ENCODE results near the gene PDSS2. TPM values are rescaled to one million over a fixed set of nuclear protein-coding genes. Genes with fewer than 3 reads are reported as not detected.
"Not testable (repeated sequence)": the region's sequence is repeated elsewhere in the genome, so short reads cannot be mapped to it uniquely, and the experiment has no call there.

The PDSS2 gene
- total RNA-seq, 1 donor: 10.2 TPM

DNA sequence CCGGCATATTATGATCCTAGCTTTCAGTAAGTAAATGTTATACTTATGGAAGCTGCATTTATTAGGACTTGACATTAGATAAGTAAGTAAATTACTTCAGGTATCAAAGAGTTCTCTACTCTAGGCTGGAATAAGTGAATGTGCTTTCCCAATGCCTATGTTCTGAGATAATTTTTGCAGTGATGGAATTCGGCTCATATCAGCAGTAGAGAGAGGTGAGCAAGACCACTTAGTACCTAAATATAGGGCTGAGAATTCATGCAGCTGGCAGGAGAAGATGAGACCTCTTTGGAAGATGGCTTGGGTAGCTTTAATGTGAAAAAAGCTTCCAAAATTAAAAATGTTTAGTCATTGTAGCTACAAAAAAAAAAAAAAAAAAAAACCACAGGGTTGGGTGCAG lies 330.8 kb downstream of the PDSS2 start:
- no peak for DNase-seq (ENCODE audit: low read depth in 2 of 3, low spot score in 2 of 3)

DNA sequence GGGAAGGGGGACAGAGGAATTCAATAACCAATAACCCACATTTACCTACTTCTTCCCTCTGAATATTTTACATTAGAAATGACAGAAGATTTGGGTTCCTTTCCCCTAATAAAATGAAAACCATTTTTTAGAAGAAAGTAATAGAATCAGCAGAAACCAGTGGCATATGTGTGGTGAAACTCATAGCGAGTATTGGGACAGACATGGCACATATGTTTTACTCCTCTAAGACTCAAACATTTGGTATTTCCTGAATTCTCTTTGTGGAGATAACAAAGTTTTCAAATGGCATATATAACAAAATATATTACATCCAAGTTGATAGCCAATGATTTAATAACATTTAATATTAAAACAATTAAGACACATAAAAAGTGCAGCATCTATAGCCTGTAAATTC lies 331.2 kb downstream of the PDSS2 start:
- DNase-seq (ENCODE audit: low read depth in 2 of 3, low spot score in 2 of 3): no peak

DNA sequence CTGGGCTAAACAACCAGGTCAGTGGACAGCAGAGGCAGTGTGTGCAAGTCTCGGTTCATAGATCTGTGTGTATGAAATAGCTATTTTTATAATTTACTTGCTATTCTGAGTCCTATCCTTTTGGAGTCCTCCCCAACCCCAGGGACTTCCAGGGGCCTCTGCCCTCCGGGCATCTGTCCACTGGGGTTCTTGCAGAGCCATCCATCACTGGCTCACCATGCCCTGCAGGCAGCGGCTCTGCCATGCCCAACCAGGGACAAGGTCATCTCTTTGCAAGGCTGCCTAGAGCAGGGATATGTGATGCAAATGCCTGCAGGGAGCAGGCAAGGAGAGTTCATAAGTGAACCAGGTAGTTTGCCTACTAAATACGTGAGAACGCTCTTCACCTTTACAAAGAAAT lies 333.6 kb downstream of the PDSS2 start:
- no peak for DNase-seq (ENCODE audit: low read depth in 2 of 3, low spot score in 2 of 3)

DNA sequence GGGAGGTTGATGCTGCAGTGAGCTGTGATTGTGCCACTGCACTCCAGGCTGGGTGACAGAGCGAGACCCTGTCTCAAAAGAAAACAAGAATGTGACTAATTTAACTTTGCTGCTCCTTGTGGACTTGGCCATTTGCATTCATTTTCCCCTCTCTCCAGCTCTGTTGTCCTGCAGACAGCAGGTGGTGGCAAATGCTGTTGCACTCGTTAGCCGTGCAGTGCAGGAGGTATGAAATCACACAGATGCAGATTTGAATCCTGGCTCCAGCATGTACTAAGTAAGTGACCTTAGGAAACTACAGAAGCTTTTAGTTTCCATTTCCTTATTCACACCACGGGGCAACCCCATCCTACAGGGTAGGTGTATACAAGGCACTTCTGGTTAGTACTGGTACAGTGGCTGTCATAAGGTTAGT lies 334.4 kb downstream of the PDSS2 start:
- no peak for DNase-seq (ENCODE audit: low read depth in 2 of 3, low spot score in 2 of 3)

DNA sequence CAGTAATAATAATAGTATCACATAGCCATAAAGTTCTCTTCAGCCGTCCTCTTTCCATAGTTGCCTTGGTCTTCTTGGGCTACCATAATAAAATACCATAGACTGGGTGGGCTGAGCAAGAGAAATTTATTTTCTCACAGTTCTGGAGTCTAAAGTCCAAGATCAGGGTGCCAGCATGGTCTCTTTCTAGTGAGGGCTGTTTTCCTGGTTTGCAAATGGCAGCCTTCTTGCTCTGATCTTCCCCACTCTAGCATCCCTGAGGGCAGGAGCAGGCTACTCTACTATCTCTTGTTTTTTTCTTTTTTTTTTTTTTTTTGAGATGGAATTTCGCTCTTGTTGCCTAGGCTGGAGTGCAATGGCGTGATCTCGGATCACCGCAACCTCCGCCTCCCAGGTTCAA lies 335.9 kb downstream of the PDSS2 start:
- no peak for DNase-seq (ENCODE audit: low read depth in 2 of 3, low spot score in 2 of 3)

DNA sequence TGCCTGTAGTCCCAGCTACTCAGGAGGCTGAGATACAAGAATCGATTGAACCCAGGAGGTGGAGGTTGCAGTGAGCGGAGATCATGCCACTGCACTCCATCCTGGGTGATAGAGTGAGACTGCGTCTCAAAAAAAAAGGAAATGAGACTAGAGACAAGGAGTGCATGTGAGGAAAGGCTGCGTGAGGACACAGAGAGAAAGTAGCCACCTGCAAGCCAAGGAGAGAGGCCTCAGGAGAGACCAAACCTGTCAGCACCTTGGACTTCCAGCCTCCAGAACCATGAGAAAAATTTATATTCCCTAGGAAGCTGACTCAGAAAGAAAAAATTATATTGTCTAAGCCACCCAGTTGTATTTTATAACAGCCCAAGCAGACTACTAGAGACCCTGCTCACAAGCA lies 336.6 kb downstream of the PDSS2 start:
- DNase-seq (ENCODE audit: low read depth in 2 of 3, low spot score in 2 of 3): no peak

DNA sequence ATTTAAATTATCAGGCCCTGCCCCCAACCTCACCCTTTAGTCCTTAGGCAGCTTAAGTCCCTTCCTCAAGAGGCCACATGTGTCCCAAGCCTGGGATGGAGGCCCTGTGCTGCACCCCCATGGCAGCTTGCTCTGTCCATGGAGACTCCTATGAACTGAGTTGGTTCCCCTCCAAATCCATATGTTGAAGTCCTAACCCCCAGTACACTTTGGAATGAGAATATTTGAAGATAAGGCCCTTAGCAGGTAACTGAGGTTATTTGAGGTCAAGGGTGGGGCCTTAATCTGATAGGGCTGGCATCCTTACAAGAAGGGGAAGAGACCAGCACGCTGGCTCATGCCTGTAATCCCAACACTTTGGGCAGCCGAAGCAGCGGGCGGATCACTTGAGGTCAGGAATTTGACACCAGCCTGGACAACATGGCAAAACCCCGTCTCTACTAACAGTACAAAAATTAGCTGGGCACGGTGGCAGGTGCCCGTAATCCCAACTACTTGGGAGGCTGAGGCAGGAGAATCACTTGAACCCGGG lies 337.3 kb downstream of the PDSS2 start:
- DNase-seq (ENCODE audit: low read depth in 2 of 3, low spot score in 2 of 3): no peak

DNA sequence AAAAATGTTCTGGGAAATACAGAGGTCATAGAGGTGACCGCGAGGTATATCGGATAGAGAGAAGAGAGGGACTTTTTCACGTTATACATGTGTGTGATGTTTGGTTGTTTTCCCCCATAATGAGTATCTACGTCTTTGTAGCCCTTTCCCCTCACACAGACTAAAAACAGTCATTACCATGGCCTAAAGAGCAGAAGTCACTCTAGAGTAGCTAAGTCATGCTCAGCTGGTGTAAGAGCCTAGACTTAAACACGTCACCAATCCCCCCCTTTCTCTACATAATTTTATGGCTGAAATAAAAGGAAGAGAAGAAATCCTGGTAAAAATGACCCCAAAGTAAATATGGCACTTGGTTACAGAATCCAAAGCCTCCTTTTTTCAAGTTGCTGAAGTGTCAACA lies 338.1 kb downstream of the PDSS2 start:
- DNase-seq (ENCODE audit: low read depth in 2 of 3, low spot score in 2 of 3): no peak

DNA sequence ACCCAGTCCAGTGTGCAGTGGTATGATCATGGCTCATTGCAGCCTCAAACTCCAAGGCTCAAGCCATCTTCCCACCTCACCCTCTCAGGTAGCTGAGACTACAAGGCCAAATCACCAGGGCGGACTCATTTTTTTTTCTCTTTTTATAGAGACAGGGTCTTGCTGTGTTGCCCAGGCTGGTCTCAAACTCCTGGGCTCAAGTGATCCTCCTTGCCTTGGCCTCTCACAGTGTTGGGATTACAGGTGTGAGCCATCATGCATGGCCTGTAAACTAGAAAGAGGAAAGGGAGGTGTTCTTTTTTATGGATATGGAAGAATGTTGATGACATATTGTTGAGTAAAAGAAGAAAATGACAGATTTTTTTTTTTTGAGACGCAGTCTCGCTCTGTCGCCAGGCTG lies 339.0 kb downstream of the PDSS2 start:
- no peak for DNase-seq (ENCODE audit: low read depth in 2 of 3, low spot score in 2 of 3)

DNA sequence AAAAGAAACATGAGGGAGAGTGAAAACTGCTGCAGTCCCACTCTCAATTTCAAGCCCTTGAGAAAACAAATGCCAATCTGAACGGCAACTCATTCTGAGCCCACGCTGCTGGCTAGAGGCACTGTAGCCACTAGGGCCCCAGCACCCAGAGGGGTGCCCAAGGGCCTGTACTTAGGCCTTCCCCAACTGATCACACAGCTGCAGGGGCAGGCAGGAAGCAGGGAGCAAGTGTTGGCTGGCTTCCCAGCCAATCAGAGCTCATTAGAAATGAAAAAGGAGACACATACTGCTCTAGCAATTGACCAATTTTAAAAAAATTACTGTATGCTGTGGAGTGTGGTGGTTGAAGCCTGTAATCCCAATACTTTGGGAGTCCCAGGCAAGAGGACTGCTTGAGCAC lies 340.4 kb downstream of the PDSS2 start:
- peak in 1 of 3 donors; percentile 18 for DNase-seq (ENCODE audit: low read depth in 2 of 3, low spot score in 2 of 3)

DNA sequence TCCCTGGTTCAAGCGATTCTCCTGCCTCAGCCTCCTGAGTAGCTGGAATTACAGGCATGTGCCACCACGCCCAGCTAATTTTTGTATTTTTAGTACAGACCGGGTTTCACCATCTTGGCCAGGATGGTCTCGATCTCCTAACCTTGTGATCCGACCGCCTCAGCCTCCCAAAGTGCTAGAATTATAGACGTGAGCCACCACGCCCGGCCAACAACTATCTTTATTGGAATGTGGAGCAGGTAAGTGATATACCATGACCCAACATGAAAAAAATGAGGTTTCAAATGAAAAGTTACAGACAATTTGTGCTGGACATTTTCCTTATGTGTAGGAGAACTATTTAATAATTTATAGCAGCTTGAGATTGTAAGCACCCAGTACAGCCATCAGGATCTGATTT lies 340.8 kb downstream of the PDSS2 start:
- not testable (repeated sequence) for DNase-seq (ENCODE audit: low read depth in 2 of 3, low spot score in 2 of 3)

DNA sequence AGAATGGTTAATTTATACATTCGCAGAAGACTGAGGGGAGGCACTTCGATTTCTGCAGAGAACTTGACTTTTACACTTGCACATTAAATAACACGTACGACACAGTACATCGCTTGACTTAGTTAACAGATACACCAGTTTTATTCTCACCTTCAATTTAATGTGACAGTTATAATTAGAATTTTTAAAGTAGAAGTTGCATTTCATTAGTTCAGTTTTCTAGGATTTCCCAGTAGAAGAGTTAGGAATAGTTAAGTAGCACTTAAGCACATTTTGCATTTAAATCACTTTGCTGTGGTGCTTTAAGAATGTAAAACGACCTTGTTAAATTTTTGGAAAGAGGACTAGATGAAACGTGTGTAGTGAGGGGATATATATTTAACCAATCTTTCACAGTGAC lies 342.4 kb downstream of the PDSS2 start:
- DNase-seq (ENCODE audit: low read depth in 2 of 3, low spot score in 2 of 3): no peak

DNA sequence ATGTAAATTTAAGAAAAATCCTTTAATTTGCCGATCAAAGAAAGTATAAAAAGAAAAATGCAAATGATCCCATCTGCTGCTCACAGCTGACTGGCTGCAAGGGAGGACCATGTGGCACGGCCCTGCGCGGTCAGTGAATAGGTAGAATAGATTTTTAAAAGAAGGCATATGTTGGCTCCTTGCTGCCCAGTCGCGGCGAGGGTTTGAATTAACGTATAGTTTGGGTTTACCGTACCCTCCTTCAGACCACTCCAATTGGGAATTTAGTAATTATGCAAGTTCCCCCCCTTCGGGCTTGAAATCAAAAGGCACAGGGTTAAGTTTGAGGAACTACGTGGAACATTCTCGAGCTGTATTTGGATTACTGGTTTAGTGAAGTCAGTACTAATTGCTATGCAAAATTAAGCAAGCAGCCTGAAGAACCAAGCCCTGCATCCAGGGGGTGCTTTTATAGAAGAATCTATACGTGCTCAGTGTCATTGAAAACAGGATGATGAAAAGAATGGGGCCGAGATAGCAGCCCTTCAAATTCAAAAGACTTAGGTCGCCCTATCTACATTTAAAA lies 343.0 kb downstream of the PDSS2 start:
- peak in 2 of 3 donors; percentile 55 to 62 for DNase-seq (ENCODE audit: low read depth in 2 of 3, low spot score in 2 of 3)

DNA sequence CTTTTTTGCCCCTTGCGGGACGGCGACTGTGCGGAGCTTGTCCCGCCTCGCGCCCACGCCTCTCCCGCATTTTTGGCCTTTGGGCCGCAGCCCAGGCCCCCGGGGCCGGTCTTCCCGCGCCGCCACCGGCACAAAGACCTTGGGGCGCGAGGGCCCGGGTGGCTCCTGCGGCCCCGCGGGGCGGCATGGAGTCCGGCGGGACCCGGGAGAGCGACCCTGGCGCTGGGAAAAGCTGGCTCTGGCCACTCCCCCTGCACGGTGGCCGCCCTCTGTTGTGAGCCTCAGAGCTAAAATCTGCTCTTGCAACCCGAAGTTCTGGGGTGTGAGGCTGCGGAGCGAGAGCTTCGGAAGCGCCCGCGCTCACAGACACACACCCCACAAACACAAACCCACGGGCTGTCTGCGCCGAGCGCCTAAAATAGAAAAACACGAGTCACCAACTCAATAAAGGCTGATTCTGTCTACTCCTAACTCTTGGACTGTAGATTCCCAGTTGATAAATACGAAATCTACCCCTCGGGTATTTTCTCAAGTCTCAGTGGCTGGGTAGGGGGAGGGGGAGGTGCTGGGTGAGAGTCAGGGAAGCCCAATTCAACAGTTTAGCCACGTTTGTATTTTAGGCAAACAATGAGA lies 343.6 kb downstream of the PDSS2 start:
- peak in 1 of 3 donors; percentile 12 for DNase-seq (ENCODE audit: low read depth in 2 of 3, low spot score in 2 of 3)

DNA sequence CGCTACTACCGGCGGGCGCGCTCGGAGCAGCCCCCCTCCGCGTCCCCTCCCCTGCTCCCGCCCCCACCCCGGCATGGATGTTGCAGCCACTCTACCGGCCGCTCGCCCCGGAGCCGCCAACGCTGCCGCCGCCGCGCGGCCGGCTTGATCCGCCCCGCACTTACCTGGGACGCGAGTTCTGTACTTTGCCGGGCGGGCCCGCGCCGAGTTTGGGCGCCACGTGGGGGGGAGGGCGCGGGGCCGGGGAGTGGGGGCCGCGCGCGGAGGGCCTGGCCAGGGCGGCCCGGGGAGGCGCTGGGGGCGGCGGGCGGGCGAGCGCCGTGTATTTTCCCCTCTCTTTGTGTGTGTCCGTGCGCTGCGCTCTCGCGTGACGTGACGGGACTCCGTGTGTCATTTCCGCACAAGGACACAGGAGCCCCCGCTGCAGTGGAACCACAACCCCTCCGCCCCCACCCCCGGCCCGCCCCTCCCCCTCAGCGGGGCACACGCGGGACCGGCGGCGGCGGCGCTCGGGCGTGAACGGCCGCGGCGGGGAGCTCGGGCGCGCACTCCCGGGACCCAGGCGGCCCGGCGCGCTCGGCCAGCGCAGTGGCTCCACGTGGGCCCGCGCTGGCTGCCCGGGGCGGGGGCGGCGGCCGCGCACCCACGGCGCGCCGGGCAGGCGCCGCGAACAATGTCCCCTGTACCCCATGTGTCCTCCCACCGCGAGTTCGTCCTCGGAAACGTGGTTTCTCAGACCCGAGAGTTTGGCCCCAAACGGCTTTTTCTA lies 344.3 kb downstream of the PDSS2 start, which contains the start of gene BEND3:
BEND3 (minus strand) TSS at position 590 of the 769 bp plus-strand sequence. CDS start 16,230 bp downstream, outside the sequence.
- DNase-seq (ENCODE audit: low read depth in 2 of 3, low spot score in 2 of 3): peak in 2 of 3 donors; percentile 25 to 45

DNA sequence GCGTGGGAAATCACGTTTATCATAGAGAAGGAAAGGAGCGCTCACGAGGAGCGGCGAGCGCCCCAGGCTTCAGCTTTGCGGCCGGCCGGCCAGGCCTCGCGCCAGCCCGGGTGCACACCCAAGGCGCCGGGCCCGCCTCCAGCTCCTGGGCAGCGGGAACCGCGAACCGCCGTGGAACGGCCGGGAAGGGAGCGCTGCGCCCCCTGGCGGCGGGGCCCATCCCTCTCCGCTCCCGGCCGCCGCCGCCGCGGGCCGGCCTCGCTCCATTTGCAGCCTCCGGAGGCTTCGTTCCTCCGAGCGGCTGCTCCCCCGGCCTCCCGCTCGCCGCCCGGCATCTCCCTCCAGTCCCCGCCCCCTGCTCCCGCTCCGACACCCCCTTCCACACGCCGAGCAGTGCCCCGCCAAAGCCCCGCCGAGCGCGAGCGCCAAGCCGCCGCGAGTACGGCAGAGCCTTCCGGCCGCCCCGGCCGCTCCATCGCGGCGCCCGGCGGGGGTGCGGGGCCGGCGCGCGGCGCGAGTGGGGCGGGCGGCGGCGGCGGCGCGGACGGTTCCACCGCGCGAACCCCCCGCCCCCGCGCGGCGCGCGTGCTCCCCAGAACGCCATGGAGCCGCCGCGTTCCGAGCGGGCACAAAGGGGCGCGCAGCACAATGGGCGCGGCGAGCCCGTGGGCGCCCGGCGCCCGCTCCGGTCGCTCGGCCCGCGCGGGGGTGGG lies 345.0 kb downstream of the PDSS2 start:
- peak; percentile 56 to 71 (median 66) for DNase-seq (ENCODE audit: low read depth in 2 of 3, low spot score in 2 of 3)

DNA sequence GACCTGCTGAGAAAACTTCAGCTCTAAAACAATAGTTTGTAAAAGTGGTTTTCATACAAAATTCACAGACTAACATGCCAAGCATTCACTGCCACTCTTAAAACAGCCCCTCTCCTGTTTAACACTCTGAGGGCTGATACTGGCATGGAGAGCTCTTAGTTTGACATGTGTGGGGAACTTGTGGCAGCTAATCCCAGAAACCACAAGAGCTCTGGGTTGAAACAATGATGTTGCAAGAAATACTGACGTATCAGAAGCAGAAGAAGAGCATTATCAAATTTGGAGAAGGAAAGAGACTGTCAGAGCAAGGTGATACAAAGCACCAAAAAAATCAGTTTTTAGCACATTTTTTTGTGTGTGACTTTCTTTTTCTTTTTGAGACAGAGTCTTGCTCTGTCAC lies 349.2 kb downstream of the PDSS2 start:
- DNase-seq (ENCODE audit: low read depth in 2 of 3, low spot score in 2 of 3): peak in 2 of 3 donors; percentile 49 to 80

DNA sequence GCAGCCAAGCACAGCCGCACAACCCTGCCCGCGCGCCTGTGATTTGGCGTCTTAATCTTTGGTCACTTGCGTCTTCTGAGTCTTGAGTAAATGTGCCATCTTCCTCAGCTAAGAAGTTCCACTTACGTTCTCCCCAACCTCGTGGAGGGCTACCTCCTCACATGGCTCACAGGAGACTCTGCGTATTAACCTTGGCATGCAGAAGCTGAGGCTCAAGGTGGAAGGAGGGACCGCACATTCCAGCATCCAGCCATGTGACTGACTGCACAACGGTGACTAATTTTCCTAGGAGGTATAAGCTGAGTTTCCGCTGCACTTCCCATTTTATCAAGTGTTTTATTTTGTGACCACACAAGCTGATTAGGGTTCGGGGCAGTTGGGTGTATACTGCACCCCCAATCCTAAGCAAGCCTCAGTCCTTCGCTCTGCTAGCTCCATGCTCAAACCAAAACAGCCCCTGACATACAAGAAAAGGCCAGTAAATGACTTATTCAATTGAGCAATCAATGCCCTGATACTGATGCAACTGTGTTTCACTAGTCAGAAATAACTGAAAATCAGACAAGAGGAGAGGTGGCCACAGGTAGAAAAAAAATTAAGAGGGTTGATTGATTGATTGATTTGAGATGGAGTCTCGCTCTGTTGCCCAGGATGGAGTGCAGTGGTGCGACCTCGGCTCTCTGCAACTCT lies 351.0 kb downstream of the PDSS2 start:
- DNase-seq (ENCODE audit: low read depth in 2 of 3, low spot score in 2 of 3): no peak

DNA sequence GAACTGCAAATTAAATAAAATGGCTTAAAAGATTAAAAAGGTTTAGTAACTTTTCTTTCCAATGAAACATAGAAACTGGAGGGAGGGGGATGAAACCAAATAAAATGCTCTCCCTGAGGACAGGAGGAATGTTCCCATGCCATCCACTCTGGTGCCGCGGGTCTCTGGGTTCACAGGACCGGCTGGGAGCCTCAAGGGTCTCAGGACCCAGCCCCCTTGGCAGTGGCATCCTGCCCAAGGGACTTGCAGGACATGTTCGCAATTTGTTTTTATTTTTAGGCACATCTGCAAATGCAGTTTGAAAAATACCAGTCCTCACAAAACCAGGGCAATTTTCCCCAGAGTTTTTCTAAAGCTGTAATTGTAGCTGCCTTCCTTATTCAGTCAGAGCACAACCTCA lies 351.6 kb downstream of the PDSS2 start:
- DNase-seq (ENCODE audit: low read depth in 2 of 3, low spot score in 2 of 3): no peak

DNA sequence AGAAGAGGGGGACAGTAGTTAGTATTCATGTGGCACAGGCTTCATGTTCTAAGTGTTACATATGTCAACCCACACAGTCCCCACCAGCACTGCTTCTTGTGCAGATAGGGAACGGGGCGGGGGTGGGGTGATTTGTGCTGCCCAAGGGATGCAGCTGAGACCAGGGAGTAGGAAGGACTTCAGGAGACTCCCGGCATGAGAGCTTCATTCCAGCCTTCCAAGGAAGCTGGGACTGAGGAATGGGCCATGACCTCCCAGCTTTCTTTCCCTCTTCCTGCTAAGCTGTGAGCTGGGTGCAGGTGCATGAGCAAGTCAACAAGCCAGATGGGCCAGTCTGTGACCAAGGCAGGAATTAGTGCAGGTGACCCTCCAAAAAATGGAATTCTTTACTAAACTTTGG lies 353.2 kb downstream of the PDSS2 start:
- no peak for DNase-seq (ENCODE audit: low read depth in 2 of 3, low spot score in 2 of 3)
